Retinal pigment epithelial cell (primary cell): ENCODE results near the gene ZNF500.
"Not testable (repeated sequence)": the region's sequence is repeated elsewhere in the genome, so short reads cannot be mapped to it uniquely, and the experiment has no call there.

Experiments
- DNase-seq: peaks from one replicate; pipeline ENCODE4 v3.0.0-alpha.2; 2010; ENCODE audit warnings: low read depth
- H3K4me3 ChIP-seq: 2 replicates; pipeline ENCODE4 v1.5.1; 2011; ENCODE audit warnings: mild to moderate bottlenecking, low read length, control low read depth, moderate library complexity
- CTCF ChIP-seq: conservative IDR thresholded peaks from 2 replicates; pipeline ENCODE4 v1.5.1; 2011; ENCODE audit warnings: low read depth, low read length, control low read depth, inconsistent platforms

Gene ZNF500

GRCh38 chr16:4787627-4788482 lies 20.9 kb upstream of the ZNF500 start, which contains the start of gene SEPTIN12:
Gene SEPTIN12 (minus strand): TSS chr16:4788345. CDS start chr16:4787645, 700 bp downstream.
- no peak within 1 kb of the TSS for H3K4me3 ChIP-seq
- DNase-seq: no peak
- TF ChIP-seq CTCF: no peak

GRCh38 chr16:4787068-4787467 lies 20.1 kb upstream of the ZNF500 start:
- TF ChIP-seq CTCF: no peak
- H3K4me3 ChIP-seq: no peak overlapping the region
- DNase-seq: no peak

GRCh38 chr16:4785758-4786433 lies 18.9 kb upstream of the ZNF500 start:
- no peak for TF ChIP-seq CTCF
- no peak overlapping the region for H3K4me3 ChIP-seq
- no peak for DNase-seq

DNA sequence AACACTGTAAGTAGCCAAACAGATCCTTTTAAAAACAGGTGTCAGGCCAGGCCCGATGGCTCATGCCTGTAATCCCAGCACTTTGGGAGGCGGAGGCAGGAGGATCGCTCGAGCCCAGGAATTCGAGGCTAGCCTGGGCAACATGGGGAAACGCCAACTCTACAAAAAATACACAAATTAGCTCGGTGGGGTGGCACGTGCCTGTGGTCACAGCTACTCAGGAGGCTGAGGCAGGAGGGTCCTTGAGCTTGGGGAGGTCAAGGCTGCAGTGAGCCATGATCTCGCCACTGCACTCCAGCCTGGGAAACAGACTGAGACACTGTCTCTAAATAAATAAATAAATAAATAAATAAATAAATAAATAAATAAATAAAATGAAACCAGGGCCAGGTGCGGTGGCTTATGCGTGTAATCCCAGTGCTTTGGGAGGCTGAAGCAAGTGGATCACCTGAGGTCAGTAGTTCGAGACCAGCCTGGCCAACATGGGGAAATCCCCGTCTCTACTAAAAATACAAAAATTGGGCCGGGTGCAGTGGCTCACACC lies 17.6 kb upstream of the ZNF500 start:
- not testable (repeated sequence) for DNase-seq, H3K4me3 ChIP-seq

DNA sequence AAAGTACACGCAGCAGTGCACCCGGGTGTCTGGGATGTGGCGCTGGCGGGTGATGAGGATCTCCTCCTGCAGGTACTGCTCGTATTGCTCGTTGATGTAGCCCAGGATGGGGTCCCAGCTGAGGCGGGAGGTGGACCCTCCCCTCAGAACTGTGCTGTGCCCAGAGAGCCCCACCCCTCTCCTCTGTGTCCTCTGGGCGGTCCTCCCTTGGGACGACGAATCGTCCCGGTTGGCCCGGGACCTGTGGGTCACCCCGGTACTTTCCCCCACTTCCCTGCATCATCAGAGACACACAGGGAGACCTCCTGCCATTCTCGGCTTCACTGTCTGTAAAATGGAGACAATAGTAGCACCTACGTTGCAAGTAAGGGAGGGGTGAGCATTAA lies 17.0 kb upstream of the ZNF500 start:
- DNase-seq: no peak
- TF ChIP-seq CTCF: no peak

DNA sequence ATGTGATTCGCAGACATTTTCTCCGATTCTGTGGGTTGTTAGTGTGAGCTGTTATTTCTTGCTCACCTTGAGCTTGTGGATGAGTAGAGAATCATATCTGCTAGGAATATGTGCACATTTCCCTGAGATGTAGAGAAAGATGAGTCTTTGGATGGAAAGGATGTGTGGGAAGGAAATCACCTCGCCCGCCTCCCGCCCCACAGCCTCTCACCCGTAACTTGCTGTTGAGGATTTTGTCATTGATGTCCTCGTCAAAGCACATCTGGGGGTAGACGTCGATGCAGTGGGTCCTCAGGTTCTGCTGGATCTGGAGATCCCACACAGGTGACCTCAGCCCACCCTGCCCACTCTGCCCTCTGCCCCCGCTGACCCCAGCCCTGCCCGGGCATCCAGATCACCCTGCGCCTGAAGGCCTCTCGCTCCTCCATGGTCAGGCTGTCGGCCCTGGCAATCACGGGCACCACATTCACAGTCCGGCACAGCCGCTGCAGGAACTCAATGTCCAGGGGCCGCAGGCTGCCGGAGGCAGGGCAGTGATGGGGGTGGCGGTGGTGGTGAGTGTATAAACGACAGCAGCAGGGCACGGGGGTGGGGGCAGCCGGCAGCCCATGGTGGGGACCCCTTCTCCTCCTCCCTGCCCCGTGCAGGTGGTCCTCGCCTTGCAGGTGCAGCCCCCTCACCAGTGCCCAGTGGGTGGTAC lies 16.4 kb upstream of the ZNF500 start:
- no peak overlapping the region for H3K4me3 ChIP-seq
- DNase-seq: no peak
- no peak for TF ChIP-seq CTCF

More for the DNA sequence above, 17.0 kb upstream of the ZNF500 start:
- no peak overlapping the region for H3K4me3 ChIP-seq

GRCh38 chr16:4780235-4780634 lies 13.3 kb upstream of the ZNF500 start:
- no peak for TF ChIP-seq CTCF
- DNase-seq: no peak
- no peak overlapping the region for H3K4me3 ChIP-seq
